Vagina (tissue), 2 donors: ENCODE measurements around the gene GSTA4.

ENCODE experiments used
- CTCF ChIP-seq, 3 experiments: fragments of 450-650 bp in 2 of 3; fragments of 200-600 bp in 1 of 3; sonication (generic) in 1 of 3; IDR thresholded peaks; one replicate each; pipeline ENCODE4 v1.5.1; 2017 to 2019; ENCODE audit warnings: antibody characterized with exemption in 3 of 3, mild to moderate bottlenecking in 2 of 3, moderate library complexity in 2 of 3
- POLR2A ChIP-seq, 2 donors: fragments of 450-650 bp; IDR thresholded peaks; one replicate each; pipeline ENCODE4 v1.6.1; 2017; ENCODE audit warnings: antibody characterized with exemption in 2 of 2, mild to moderate bottlenecking in 2 of 2, moderate library complexity in 2 of 2

GRCh38 chr6:52982680-52983079 lies 12.4 kb downstream of the GSTA4 start:
- TF ChIP-seq CTCF (IDR thresholded peaks at IDR 0.05) (no peak), POLR2A (IDR thresholded peaks at IDR 0.05) (no peak)
